ENCODE results near the gene LGALS4.

GRCh38 chr19:38815059-38816001, 2.6 kb upstream of the LGALS4 start:
- TF ChIP-seq POLR2A (IDR thresholded peaks at IDR 0.05; ENCODE audit: low read length) (no peak), GATA1 (IDR thresholded peaks at IDR 0.05; ENCODE audit: low read depth, low read length) (no peak)
